Measurements from ENCODE around the gene ERCC8.

Gene ERCC8

DNA sequence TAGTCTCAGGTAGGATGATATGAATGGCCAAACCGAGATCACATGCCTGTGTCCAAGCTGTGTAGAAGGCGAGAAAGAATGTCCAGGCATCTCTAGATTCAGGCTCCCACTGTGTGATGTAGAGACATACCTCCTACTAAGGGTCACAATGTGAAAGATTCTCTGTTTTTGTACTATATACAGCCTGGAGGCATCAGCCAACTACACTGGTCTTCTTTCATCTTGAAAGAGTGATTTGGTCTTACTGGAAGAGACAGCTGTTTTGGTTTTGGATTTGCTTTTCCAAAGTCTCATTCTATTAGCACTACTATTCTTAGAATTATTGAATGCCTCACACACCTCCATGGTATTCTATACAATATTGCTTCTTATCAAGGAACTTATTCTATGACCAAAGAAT is 26.4 kb downstream of the ERCC8 start:
- Histone ChIP-seq H3K9me3 (ENCODE audit: control insufficient read depth in 2 of 2, low read length in 2 of 2) (no peaks in the 10 kb centered on the region), H3K4me3 (ENCODE audit: low read length in 2 of 2) (no peak overlapping the region), H3K27ac (ENCODE audit: low read length) (no peak overlapping the region), H3K9ac (ENCODE audit: low read length in 2 of 2) (no peak overlapping the region), H3K27me3 (ENCODE audit: control insufficient read depth in 1 of 2, insufficient read depth in 2 of 2, low read length in 2 of 2) (no peaks in the 10 kb centered on the region), H3K4me1 (ENCODE audit: control insufficient read depth, insufficient read depth, low read length) (no peaks in the 10 kb centered on the region), H3K36me3 (ENCODE audit: control insufficient read depth in 2 of 2, insufficient read depth in 2 of 2, low read length in 2 of 2) (peaks cover 0 to 3% of the 10 kb centered on the region in 2 donors)

DNA sequence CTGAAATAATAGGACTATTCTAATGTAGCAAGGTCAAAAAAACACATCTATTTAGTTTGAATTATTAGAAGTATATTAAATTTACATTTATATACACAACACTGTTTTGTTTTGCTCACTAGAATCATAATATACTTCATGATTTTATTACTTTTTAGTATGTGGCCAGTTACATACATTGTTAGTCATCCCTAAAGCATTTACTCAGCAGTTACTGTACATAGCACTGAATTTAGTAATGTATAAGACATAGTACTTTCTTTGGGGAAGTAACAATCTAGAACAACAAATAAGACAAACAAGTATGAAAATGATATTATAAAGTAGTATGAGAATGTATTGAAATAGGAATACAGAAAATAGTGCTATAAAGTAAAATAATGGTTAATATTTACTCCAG is 28.2 kb downstream of the ERCC8 start:
- H3K27ac ChIP-seq (ENCODE audit: low read length): no peak overlapping the region
- H3K36me3 ChIP-seq (ENCODE audit: control insufficient read depth in 2 of 2, insufficient read depth in 2 of 2, low read length in 2 of 2): peaks cover 0 to 3% of the 10 kb centered on the region in 2 donors
- H3K9ac ChIP-seq (ENCODE audit: low read length in 2 of 2): no peak overlapping the region
- H3K9me3 ChIP-seq (ENCODE audit: control insufficient read depth in 2 of 2, low read length in 2 of 2): no peaks in the 10 kb centered on the region
- H3K4me1 ChIP-seq (ENCODE audit: control insufficient read depth, insufficient read depth, low read length): no peaks in the 10 kb centered on the region
- H3K27me3 ChIP-seq (ENCODE audit: control insufficient read depth in 1 of 2, insufficient read depth in 2 of 2, low read length in 2 of 2): no peaks in the 10 kb centered on the region
- no peak overlapping the region for H3K4me3 ChIP-seq (ENCODE audit: low read length in 2 of 2)

DNA sequence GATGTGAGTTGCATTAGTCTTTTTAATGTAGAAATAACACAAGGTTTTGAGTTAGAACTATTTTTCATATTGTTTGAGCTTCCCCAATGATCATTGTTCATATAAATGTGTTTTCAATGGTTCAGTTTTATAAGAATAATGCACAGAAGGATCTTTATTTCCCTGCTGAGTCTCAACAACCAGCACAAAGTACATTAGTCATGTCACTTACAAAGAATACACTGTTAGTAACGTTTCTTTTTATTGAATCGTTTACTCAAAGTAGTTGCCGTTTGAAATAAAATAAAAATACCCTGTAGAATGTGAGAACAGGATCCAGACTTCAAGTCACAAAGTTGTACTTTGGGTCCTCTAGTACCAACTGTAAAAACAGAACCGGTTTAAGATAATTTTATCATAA is 41.5 kb downstream of the ERCC8 start:
- no peak overlapping the region for H3K27ac ChIP-seq (ENCODE audit: low read length)
- H3K27me3 ChIP-seq (ENCODE audit: control insufficient read depth in 1 of 2, insufficient read depth in 2 of 2, low read length in 2 of 2): no peaks in the 10 kb centered on the region
- H3K36me3 ChIP-seq (ENCODE audit: control insufficient read depth in 2 of 2, insufficient read depth in 2 of 2, low read length in 2 of 2): no peaks in the 10 kb centered on the region
- H3K9ac ChIP-seq (ENCODE audit: low read length in 2 of 2): no peak overlapping the region
- no peaks in the 10 kb centered on the region for H3K4me1 ChIP-seq (ENCODE audit: control insufficient read depth, insufficient read depth, low read length)
- H3K9me3 ChIP-seq (ENCODE audit: control insufficient read depth in 2 of 2, low read length in 2 of 2): no peaks in the 10 kb centered on the region
- no peak overlapping the region for H3K4me3 ChIP-seq (ENCODE audit: low read length in 2 of 2)

DNA sequence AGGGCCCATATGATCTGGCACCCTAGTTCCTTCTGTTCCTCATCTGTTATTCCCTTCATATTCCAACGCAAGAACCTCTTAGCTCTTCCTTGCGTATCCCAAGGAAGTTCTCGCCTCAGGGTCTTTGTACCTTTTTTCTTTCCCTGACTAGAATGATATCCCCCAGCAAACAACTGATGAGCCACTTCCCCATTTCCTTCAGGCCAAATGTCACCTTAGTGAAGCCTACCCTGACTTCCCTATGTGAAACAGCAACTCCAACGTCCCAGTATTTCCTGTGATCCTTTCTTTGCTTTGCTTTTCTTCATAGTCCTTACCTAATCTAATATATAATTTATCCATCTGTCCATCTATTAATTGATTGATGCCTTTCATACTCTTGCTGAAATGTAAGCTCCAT is 47.9 kb downstream of the ERCC8 start:
- H3K4me3 ChIP-seq (ENCODE audit: low read length in 2 of 2): no peak overlapping the region
- H3K27ac ChIP-seq (ENCODE audit: low read length): no peak overlapping the region
- no peaks in the 10 kb centered on the region for H3K4me1 ChIP-seq (ENCODE audit: control insufficient read depth, insufficient read depth, low read length)
- no peaks in the 10 kb centered on the region for H3K27me3 ChIP-seq (ENCODE audit: control insufficient read depth in 1 of 2, insufficient read depth in 2 of 2, low read length in 2 of 2)
- H3K9me3 ChIP-seq (ENCODE audit: control insufficient read depth in 2 of 2, low read length in 2 of 2): no peaks in the 10 kb centered on the region
- no peak overlapping the region for H3K9ac ChIP-seq (ENCODE audit: low read length in 2 of 2)
- peaks cover 4 to 10% of the 10 kb centered on the region in 2 donors for H3K36me3 ChIP-seq (ENCODE audit: control insufficient read depth in 2 of 2, insufficient read depth in 2 of 2, low read length in 2 of 2)

DNA sequence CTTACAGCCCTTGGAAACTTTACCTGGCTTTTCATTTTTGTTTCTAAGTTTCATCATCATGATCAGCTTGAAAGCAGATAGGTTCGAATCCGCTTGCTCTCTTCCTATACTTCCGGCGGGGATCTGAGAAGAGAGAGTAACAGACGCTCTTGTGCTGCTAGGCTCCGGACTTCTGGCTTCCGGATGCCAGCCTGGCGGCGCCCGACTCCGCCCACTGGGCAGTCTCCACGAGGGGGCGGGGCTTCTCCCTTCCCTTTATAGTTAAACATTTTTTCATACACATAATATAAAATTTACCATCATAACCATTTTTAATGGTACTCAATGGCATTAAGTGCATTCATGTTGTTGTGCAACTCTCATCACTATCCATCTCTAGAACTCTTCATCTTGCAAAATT is 51.3 kb downstream of the ERCC8 start:
- Histone ChIP-seq H3K9me3 (ENCODE audit: control insufficient read depth in 2 of 2, low read length in 2 of 2) (no peaks in the 10 kb centered on the region), H3K27me3 (ENCODE audit: control insufficient read depth in 1 of 2, insufficient read depth in 2 of 2, low read length in 2 of 2) (no peaks in the 10 kb centered on the region), H3K4me1 (ENCODE audit: control insufficient read depth, insufficient read depth, low read length) (no peaks in the 10 kb centered on the region), H3K36me3 (ENCODE audit: control insufficient read depth in 2 of 2, insufficient read depth in 2 of 2, low read length in 2 of 2) (peaks cover 7 to 10% of the 10 kb centered on the region in 2 donors), H3K9ac (ENCODE audit: low read length in 2 of 2) (no peak overlapping the region), H3K4me3 (ENCODE audit: low read length in 2 of 2) (no peak overlapping the region), H3K27ac (ENCODE audit: low read length) (no peak overlapping the region)

DNA sequence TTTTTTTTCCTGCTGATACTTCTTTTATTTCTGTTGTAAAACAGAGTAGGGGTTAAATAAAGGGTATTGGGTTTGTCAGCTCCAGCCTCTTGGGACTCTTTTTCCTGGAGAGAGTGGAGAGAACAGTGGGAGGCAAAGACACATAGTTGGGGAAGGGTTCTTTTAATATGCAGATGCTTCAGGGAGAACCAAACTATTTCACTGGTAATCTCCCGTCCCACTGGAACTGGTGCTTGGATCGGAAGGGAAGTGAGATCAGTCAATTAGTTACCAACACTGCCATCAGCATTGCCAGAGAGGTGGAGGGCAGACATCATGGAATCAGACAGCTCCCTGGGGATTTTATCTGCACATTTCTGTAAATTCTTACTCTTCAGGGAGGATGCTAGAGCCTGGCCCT is 53.2 kb downstream of the ERCC8 start:
- Histone ChIP-seq H3K27ac (ENCODE audit: low read length) (no peak overlapping the region), H3K27me3 (ENCODE audit: control insufficient read depth in 1 of 2, insufficient read depth in 2 of 2, low read length in 2 of 2) (no peaks in the 10 kb centered on the region), H3K4me3 (ENCODE audit: low read length in 2 of 2) (no peak overlapping the region), H3K9me3 (ENCODE audit: control insufficient read depth in 2 of 2, low read length in 2 of 2) (no peaks in the 10 kb centered on the region), H3K4me1 (ENCODE audit: control insufficient read depth, insufficient read depth, low read length) (no peaks in the 10 kb centered on the region), H3K9ac (ENCODE audit: low read length in 2 of 2) (no peak overlapping the region), H3K36me3 (ENCODE audit: control insufficient read depth in 2 of 2, insufficient read depth in 2 of 2, low read length in 2 of 2) (peaks cover 3 to 9% of the 10 kb centered on the region in 2 donors)

DNA sequence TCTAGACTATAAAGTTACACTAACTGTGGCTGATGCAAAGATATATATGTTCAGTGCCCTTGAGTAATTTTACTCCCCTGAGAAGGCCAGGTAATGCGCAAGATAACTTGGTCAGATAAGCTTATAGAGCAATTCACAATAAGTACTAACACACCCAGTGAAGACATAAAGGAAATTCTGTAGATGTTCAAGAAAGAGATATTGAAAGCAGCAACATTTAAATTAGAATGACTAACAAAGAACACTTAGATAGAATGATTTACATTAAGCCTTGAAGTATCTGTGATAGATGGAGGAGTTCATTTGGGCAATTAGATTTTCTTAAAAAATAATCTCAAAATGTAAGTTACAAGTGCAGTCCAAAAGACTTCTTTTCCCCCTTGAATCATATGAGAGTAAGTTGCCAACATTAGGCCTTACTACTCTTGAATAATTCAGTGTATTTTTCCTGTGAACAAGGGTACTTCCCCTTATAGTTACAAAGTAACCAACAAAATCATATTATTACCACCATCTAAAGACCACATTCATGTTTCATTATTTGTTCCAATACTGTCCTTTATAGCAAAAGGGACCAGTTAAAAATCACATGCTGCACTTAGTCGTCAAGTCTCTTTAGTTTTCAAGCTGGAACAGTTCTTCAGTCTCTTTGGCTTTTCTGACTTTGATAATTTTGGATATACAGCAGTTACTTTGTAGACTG is 56.4 kb downstream of the ERCC8 start:
- Histone ChIP-seq H3K36me3 (ENCODE audit: control insufficient read depth in 2 of 2, insufficient read depth in 2 of 2, low read length in 2 of 2) (peaks cover 3 to 9% of the 10 kb centered on the region in 2 donors), H3K27me3 (ENCODE audit: control insufficient read depth in 1 of 2, insufficient read depth in 2 of 2, low read length in 2 of 2) (no peaks in the 10 kb centered on the region), H3K27ac (ENCODE audit: low read length) (no peak overlapping the region), H3K9me3 (ENCODE audit: control insufficient read depth in 2 of 2, low read length in 2 of 2) (no peaks in the 10 kb centered on the region), H3K9ac (ENCODE audit: low read length in 2 of 2) (no peak overlapping the region), H3K4me3 (ENCODE audit: low read length in 2 of 2) (no peak overlapping the region), H3K4me1 (ENCODE audit: control insufficient read depth, insufficient read depth, low read length) (no peaks in the 10 kb centered on the region)

DNA sequence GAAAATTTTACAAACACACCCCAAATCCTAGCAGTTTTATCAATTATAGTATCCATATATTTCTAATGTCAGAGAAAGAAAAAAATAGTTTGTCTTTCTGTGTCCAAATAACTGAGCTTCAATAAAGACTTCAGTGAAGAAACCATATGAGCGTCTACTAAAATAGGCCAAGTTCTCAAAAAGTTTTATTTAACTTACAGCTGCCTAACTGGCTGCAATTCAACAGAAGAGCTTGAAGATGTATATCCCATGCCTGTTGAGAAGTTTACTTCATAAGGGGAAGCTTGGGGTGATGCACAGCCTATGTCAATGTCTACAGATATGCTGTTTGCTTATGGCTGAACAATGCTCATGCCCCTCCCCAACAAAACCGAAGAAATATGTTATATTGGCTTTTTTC is 57.1 kb downstream of the ERCC8 start:
- Histone ChIP-seq H3K36me3 (ENCODE audit: control insufficient read depth in 2 of 2, insufficient read depth in 2 of 2, low read length in 2 of 2) (peaks cover 3 to 4% of the 10 kb centered on the region in 2 donors), H3K9ac (ENCODE audit: low read length in 2 of 2) (no peak overlapping the region), H3K27me3 (ENCODE audit: control insufficient read depth in 1 of 2, insufficient read depth in 2 of 2, low read length in 2 of 2) (no peaks in the 10 kb centered on the region), H3K4me3 (ENCODE audit: low read length in 2 of 2) (no peak overlapping the region), H3K4me1 (ENCODE audit: control insufficient read depth, insufficient read depth, low read length) (no peaks in the 10 kb centered on the region), H3K27ac (ENCODE audit: low read length) (no peak overlapping the region), H3K9me3 (ENCODE audit: control insufficient read depth in 2 of 2, low read length in 2 of 2) (no peaks in the 10 kb centered on the region)

DNA sequence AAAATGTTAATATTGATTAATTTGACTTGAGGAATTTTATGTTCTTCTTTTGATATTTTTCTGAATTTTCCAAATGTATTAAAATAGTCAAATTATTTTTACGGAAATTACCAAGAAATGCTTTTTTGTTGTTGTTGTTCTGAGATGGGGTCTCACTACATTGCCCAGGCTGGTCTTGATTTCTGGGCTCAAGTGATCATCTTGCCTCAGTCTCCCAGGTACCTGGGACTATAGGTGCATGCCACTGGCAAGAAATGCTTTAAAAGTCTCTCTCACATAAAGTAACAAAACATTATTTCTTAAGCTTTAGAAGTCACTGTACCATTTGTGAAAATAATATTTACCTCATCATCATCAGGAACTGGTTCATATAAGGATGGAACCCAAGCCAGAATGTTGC is 57.8 kb downstream of the ERCC8 start:
- Histone ChIP-seq H3K36me3 (ENCODE audit: control insufficient read depth in 2 of 2, insufficient read depth in 2 of 2, low read length in 2 of 2) (peaks cover 0 to 3% of the 10 kb centered on the region in 2 donors), H3K9me3 (ENCODE audit: control insufficient read depth in 2 of 2, low read length in 2 of 2) (no peaks in the 10 kb centered on the region), H3K4me3 (ENCODE audit: low read length in 2 of 2) (no peak overlapping the region), H3K27ac (ENCODE audit: low read length) (no peak overlapping the region), H3K4me1 (ENCODE audit: control insufficient read depth, insufficient read depth, low read length) (no peaks in the 10 kb centered on the region), H3K9ac (ENCODE audit: low read length in 2 of 2) (no peak overlapping the region), H3K27me3 (ENCODE audit: control insufficient read depth in 1 of 2, insufficient read depth in 2 of 2, low read length in 2 of 2) (no peaks in the 10 kb centered on the region)

DNA sequence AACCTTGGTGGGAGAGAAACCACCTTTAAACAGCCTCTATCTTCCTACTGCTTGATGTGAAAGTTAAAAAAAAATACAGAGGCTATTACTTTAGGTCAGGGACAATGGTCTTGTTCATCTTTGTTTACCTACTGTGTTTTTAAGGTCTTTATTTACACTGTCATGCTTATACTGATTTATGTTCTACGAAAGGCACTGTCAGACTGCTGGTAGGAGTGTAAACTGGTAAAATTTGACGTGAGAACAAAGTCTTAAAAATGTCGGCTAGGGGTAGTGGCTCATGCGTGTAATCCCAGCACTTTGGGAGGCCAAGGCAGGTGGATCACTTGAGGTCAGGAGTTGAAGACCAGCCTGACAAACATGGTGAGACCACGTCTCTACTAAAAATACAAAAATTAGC is 58.7 kb downstream of the ERCC8 start:
- no peak overlapping the region for H3K27ac ChIP-seq (ENCODE audit: low read length)
- no peak overlapping the region for H3K9ac ChIP-seq (ENCODE audit: low read length in 2 of 2)
- no peaks in the 10 kb centered on the region for H3K9me3 ChIP-seq (ENCODE audit: control insufficient read depth in 2 of 2, low read length in 2 of 2)
- no peak overlapping the region for H3K4me3 ChIP-seq (ENCODE audit: low read length in 2 of 2)
- H3K27me3 ChIP-seq (ENCODE audit: control insufficient read depth in 1 of 2, insufficient read depth in 2 of 2, low read length in 2 of 2): no peaks in the 10 kb centered on the region
- H3K4me1 ChIP-seq (ENCODE audit: control insufficient read depth, insufficient read depth, low read length): no peaks in the 10 kb centered on the region
- H3K36me3 ChIP-seq (ENCODE audit: control insufficient read depth in 2 of 2, insufficient read depth in 2 of 2, low read length in 2 of 2): peaks cover 0 to 3% of the 10 kb centered on the region in 2 donors

DNA sequence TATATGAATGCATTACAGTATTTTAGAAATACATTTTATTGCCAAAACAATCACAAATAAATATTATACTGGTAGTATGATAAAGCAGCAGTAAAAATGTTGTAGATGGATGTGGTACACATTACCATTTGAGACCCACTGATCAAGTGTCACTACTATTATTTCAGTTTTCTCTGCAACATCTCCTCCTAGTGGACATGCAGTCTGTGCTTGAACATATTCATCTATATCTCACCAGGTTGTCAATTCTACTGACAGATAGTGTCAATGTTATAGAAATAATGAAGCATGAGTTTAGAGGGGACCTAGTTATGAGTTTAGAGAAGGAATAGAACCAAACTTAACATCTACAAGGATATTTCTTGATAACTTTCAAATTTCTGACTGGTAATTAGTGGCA is 61.6 kb downstream of the ERCC8 start:
- no peak overlapping the region for H3K9ac ChIP-seq (ENCODE audit: low read length in 2 of 2)
- H3K27me3 ChIP-seq (ENCODE audit: control insufficient read depth in 1 of 2, insufficient read depth in 2 of 2, low read length in 2 of 2): no peaks in the 10 kb centered on the region
- H3K9me3 ChIP-seq (ENCODE audit: control insufficient read depth in 2 of 2, low read length in 2 of 2): no peaks in the 10 kb centered on the region
- no peaks in the 10 kb centered on the region for H3K4me1 ChIP-seq (ENCODE audit: control insufficient read depth, insufficient read depth, low read length)
- H3K36me3 ChIP-seq (ENCODE audit: control insufficient read depth in 2 of 2, insufficient read depth in 2 of 2, low read length in 2 of 2): no peaks in the 10 kb centered on the region
- H3K27ac ChIP-seq (ENCODE audit: low read length): no peak overlapping the region
- H3K4me3 ChIP-seq (ENCODE audit: low read length in 2 of 2): no peak overlapping the region
